Tibial artery (tissue), 4 donors: ENCODE measurements around the gene GCNT1.
"Not testable (repeated sequence)": the region's sequence is repeated elsewhere in the genome, so short reads cannot be mapped to it uniquely, and the experiment has no call there.

Experiments used
- DNase-seq, 2 donors: peaks; one replicate each; pipeline ENCODE4 v3.0.0-alpha.2; 2019
- H3K27ac ChIP-seq, 2 donors: fragments of 200-600 bp; sonication (generic) in 1 of 2; 1 replicate in 1 of 2; 2 replicates in 1 of 2; pipeline ENCODE4 v1.5.1; 2018 to 2019; ENCODE audit warnings: mild to moderate bottlenecking in 1 of 2
- H3K27me3 ChIP-seq, 2 donors: fragments of 200-600 bp; sonication (generic) in 1 of 2; one replicate each; pipeline versions ENCODE4 v1.5.1 to v1.6.0; 2016 to 2019
- H3K36me3 ChIP-seq, 3 donors: fragments of 200-600 bp; sonication (generic) in 2 of 3; one replicate each; pipeline ENCODE4 v1.5.1; 2016 to 2019; ENCODE audit warnings: mild to moderate bottlenecking in 2 of 3
- H3K4me1 ChIP-seq, 4 donors: fragments of 200-600 bp; sonication (generic) in 2 of 4; 1 replicate in 3 of 4; 2 replicates in 1 of 4; pipeline ENCODE4 v1.5.1; 2016 to 2019
- H3K4me3 ChIP-seq, 2 donors: fragments of 200-600 bp; sonication (generic) in 1 of 2; 1 replicate in 1 of 2; 2 replicates in 1 of 2; pipeline ENCODE4 v1.5.1; 2018 to 2019; ENCODE audit warnings: mild to moderate bottlenecking in 2 of 2
- H3K9me3 ChIP-seq, 3 donors: fragments of 200-600 bp; sonication (generic) in 1 of 3; one replicate each; pipeline ENCODE4 v1.5.1; 2016 to 2019
- intact Hi-C: fragments of 100-400 bp; cut with DNase I; formaldehyde crosslinking; loops from one replicate; pipeline ENCODE4 v1.15.0; 2023; ENCODE audit warnings: low total_unique reads
- TF ChIP-seq, protein P1 (sequence below), 2 experiments: fragments of 200-600 bp in 1 of 2; fragments of 450-650 bp in 1 of 2; IDR thresholded peaks; one replicate each; pipeline ENCODE4 v1.5.1; 2017 to 2019; ENCODE audit warnings: antibody characterized with exemption in 2 of 2, mild to moderate bottlenecking in 1 of 2, moderate library complexity in 1 of 2

GCNT1 gene

DNA sequence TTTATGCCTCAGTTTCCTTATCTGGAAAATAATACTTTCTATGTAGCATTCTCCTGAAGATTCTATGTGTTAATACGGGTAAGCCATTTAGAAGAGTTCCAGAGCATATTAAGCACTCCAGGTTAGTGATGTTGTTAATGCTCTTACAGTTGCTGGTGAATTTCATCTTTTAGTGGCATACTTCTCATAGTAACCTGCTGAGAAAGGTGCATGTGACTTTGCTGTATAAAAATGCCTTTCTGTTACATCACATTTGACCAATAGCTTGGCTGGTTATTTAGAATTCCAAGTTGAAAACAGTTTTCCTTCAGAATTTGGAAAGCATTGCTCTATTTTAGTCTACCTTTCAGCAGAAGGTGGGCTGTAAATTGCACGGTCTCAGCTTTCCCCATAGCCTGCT, 27.2 kb downstream of the GCNT1 start:
- Histone ChIP-seq H3K4me1 (no peaks in the 10 kb centered on the region), H3K4me3 (no peak overlapping the region), H3K9me3 (no peaks in the 10 kb centered on the region), H3K27ac (no peak overlapping the region), H3K36me3 (no peaks in the 10 kb centered on the region), H3K27me3 (no peaks in the 10 kb centered on the region)
- DNase-seq, result no peak
- TF ChIP-seq, protein P1, sequence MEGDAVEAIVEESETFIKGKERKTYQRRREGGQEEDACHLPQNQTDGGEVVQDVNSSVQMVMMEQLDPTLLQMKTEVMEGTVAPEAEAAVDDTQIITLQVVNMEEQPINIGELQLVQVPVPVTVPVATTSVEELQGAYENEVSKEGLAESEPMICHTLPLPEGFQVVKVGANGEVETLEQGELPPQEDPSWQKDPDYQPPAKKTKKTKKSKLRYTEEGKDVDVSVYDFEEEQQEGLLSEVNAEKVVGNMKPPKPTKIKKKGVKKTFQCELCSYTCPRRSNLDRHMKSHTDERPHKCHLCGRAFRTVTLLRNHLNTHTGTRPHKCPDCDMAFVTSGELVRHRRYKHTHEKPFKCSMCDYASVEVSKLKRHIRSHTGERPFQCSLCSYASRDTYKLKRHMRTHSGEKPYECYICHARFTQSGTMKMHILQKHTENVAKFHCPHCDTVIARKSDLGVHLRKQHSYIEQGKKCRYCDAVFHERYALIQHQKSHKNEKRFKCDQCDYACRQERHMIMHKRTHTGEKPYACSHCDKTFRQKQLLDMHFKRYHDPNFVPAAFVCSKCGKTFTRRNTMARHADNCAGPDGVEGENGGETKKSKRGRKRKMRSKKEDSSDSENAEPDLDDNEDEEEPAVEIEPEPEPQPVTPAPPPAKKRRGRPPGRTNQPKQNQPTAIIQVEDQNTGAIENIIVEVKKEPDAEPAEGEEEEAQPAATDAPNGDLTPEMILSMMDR (IDR thresholded peaks at IDR 0.05), result no peak
- intact Hi-C loops, result no loop called here

DNA sequence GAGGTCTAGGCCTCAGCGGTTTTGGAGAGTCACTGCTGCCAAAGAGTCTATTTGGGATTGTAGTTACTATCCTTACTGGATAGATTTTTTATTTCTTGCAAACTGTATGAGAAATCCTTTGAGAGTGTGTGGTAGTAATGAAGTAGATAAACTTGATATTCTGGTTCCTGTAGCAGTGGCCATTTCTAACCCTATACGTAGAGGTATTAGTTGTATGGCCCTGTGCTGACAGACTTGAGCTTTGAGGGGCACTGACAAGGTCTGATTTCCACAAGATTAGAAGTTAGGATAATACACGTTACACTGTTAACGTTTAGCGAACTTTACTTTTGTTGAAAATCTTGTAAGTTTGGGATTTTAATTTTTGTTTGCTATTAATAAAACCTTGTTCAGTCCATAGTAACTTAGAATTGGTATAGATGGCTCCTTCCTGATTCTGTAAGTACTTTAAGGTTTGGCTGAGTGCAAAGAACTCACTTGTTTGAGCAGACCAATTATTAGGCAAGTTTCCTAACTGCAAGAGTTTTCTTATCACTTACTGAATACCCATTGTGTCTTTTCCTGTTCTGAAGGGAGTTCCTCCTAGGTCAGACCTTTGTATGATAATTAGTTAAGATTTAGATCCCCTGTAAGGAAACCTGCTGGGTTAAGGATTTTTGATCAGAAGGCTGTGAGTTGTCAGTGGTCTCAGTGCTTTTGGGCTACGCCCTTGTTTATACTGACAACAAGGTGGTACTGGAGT, 31.4 kb downstream of the GCNT1 start:
- DNase-seq, result no peak
- no peak overlapping the region for H3K4me3 ChIP-seq
- H3K36me3 ChIP-seq, result no peaks in the 10 kb centered on the region
- H3K27me3 ChIP-seq, result no peaks in the 10 kb centered on the region
- intact Hi-C loops, result no loop called here
- H3K4me1 ChIP-seq, result no peaks in the 10 kb centered on the region
- TF ChIP-seq, protein P1 (IDR thresholded peaks at IDR 0.05), result no peak
- H3K9me3 ChIP-seq, result no peaks in the 10 kb centered on the region
- H3K27ac ChIP-seq, result no peak overlapping the region

DNA sequence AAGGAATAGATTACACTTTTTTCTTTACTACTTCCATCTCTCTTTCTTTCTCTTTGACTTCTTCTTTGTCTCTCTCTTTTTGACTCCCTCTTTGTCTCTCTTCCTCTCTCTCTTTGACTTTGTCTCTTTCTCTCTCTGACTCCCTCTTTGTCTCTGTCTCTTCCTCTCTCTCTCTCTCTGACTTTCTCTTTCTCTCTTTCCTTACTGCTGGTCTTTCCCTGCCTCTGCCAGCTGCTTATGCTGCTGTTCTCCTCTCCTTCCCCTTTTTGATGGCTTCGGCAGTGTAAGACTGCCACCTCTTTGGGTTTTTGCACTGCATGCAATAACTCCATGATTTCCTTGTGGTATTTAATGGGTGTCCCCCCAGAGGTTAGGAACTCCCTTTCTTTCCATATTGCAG, 32.1 kb downstream of the GCNT1 start:
- H3K4me3 ChIP-seq, H3K9me3 ChIP-seq, H3K4me1 ChIP-seq, DNase-seq, H3K27me3 ChIP-seq, intact Hi-C loops, H3K27ac ChIP-seq, H3K36me3 ChIP-seq: not testable (repeated sequence)

DNA sequence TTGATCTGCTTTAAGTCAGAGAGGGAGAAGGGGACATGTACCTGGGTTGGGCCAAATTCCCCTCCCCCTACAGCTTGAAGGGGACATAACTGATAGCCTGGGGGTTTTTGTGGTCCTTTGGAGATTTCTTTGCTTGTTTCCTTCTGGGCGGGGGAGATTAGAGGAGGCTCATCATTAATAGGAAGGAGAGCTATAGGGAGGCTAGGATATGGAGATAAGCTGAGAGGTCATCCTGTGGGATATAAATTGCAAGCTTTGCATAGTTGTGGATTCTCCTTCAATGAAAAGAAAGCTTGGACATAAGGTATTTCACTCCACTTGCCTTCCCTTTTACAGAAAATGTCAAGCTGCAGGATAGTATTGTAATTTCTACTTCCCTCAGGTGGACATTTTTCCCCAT, 34.5 kb downstream of the GCNT1 start:
- intact Hi-C loops, H3K4me3 ChIP-seq, H3K27me3 ChIP-seq, DNase-seq, H3K27ac ChIP-seq, H3K9me3 ChIP-seq, H3K4me1 ChIP-seq, H3K36me3 ChIP-seq: not testable (repeated sequence)

GRCh38 chr9:76500061-76500460, 41.1 kb downstream of the GCNT1 start:
- no peaks in the 10 kb centered on the region for H3K9me3 ChIP-seq
- H3K36me3 ChIP-seq, result peaks cover 0 to 15% (median 0%) of the 10 kb centered on the region in 3 donors
- TF ChIP-seq, protein P1 (IDR thresholded peaks at IDR 0.05), result no peak
- H3K4me3 ChIP-seq, result no peak overlapping the region
- no peaks in the 10 kb centered on the region for H3K27me3 ChIP-seq
- no peaks in the 10 kb centered on the region for H3K4me1 ChIP-seq
- no peak overlapping the region for H3K27ac ChIP-seq
- intact Hi-C loops, result no loop called here
- no peak for DNase-seq

DNA sequence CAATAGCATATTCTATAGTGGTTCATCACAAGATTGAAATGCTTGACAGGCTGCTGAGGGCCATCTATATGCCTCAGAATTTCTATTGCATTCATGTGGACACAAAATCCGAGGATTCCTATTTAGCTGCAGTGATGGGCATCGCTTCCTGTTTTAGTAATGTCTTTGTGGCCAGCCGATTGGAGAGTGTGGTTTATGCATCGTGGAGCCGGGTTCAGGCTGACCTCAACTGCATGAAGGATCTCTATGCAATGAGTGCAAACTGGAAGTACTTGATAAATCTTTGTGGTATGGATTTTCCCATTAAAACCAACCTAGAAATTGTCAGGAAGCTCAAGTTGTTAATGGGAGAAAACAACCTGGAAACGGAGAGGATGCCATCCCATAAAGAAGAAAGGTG, 43.8 kb downstream of the GCNT1 start:
- Histone ChIP-seq H3K36me3 (peaks cover 0 to 15% (median 0%) of the 10 kb centered on the region in 3 donors), H3K4me1 (no peaks in the 10 kb centered on the region), H3K27ac (no peak overlapping the region), H3K9me3 (no peaks in the 10 kb centered on the region), H3K27me3 (no peaks in the 10 kb centered on the region), H3K4me3 (no peak overlapping the region)
- TF ChIP-seq, protein P1 (IDR thresholded peaks at IDR 0.05), result no peak
- intact Hi-C loops, result no loop called here
- no peak for DNase-seq

- Histone ChIP-seq H3K4me1 (no peaks in the 10 kb centered on the region), H3K4me3 (no peak overlapping the region), H3K36me3 (no peaks in the 10 kb centered on the region), H3K9me3 (no peaks in the 10 kb centered on the region), H3K27ac (no peak overlapping the region), H3K27me3 (no peaks in the 10 kb centered on the region)
- TF ChIP-seq, protein P1 (IDR thresholded peaks at IDR 0.05), result no peak
- no peak for DNase-seq
- intact Hi-C loops, result no loop called here
Observed at GRCh38 chr9:76510041-76510440, 51.1 kb downstream of the GCNT1 start.
